ENCODE results near the gene SEC24B.
"Not testable (repeated sequence)": the region's sequence is repeated elsewhere in the genome, so short reads cannot be mapped to it uniquely, and the experiment has no call there.

The SEC24B gene

GRCh38 chr4:109572154-109572553 is 138.5 kb downstream of the SEC24B start:
- in situ Hi-C loops (cut with MboI; ENCODE audit: low sequenced_read_pairs): no loop called here

GRCh38 chr4:109574443-109574850 is 140.8 kb downstream of the SEC24B start:
- in situ Hi-C loops (cut with MboI; ENCODE audit: low sequenced_read_pairs): no loop called here

- in situ Hi-C loops (cut with MboI; ENCODE audit: low sequenced_read_pairs): no loop called here
Measured at GRCh38 chr4:109574931-109575804, 141.6 kb downstream of the SEC24B start.

GRCh38 chr4:109576462-109576861 is 142.8 kb downstream of the SEC24B start:
- in situ Hi-C loops (cut with MboI; ENCODE audit: low sequenced_read_pairs): no loop called here

GRCh38 chr4:109578846-109579245 is 145.2 kb downstream of the SEC24B start:
- in situ Hi-C loops (cut with MboI; ENCODE audit: low sequenced_read_pairs): no loop called here

- in situ Hi-C loops (cut with MboI; ENCODE audit: low sequenced_read_pairs): not testable (repeated sequence)
Measured at GRCh38 chr4:109579997-109580396, 146.4 kb downstream of the SEC24B start.

GRCh38 chr4:109588176-109588575 is 154.6 kb downstream of the SEC24B start:
- in situ Hi-C loops (cut with MboI; ENCODE audit: low sequenced_read_pairs): no loop called here

- in situ Hi-C loops (cut with MboI; ENCODE audit: low sequenced_read_pairs): no loop called here
Measured at GRCh38 chr4:109589119-109589518, 155.5 kb downstream of the SEC24B start.

- in situ Hi-C loops (cut with MboI; ENCODE audit: low sequenced_read_pairs): no loop called here
Measured at GRCh38 chr4:109589605-109590004, 156.0 kb downstream of the SEC24B start.

All from HL-60/S4 treated with phorbol 12-myristate 13-acetate at 8.2 ng/mL for 4 days and 3 days (cell line).